ENCODE results near the gene SIAH1. TPM values are rescaled to one million over a fixed set of nuclear protein-coding genes. Genes with fewer than 3 reads are reported as not detected.
"Not testable (repeated sequence)": the region's sequence is repeated elsewhere in the genome, so short reads cannot be mapped to it uniquely, and the experiment has no call there.

The SIAH1 gene
- total RNA-seq, 6 experiments from 2014 or later, result 8.1 to 14.0 (median 11.5) TPM

GRCh38 chr16:48381201-48381600 is 4.0 kb downstream of the SIAH1 start:
- TF ChIP-seq POLR2A (IDR thresholded peaks at IDR 0.05) (no peak), CTCF (IDR thresholded peaks at IDR 0.05) (no peak)
- intact Hi-C loops (cut with DNase I), result no loop called here
- ATAC-seq, result no peak
- H3K27me3 ChIP-seq, result no peaks in the 10 kb centered on the region
- no peaks in the 10 kb centered on the region for H3K36me3 ChIP-seq
- WGBS (ENCODE audit: insufficient coverage, low coverage, low lambda C conversion rate, missing lambda C conversion rate), result 51% methylated on average over 5 of the region's 5 CpGs
- no peak overlapping the region for H3K4me3 ChIP-seq
- H3K9me3 ChIP-seq, result no peaks in the 10 kb centered on the region
- peak overlapping the region in 1 of 3 donors; percentile 100 for H3K27ac ChIP-seq
- DNase-seq, result no peak
- H3K4me1 ChIP-seq, result peaks cover 0 to 67% (median 22%) of the 10 kb centered on the region in 4 donors

- no peak for TF ChIP-seq POLR2A (IDR thresholded peaks at IDR 0.05)
- no peak for TF ChIP-seq CTCF (IDR thresholded peaks at IDR 0.05)
- H3K27ac ChIP-seq, result peak overlapping the region in 1 of 3 donors; percentile 19
- no peaks in the 10 kb centered on the region for H3K36me3 ChIP-seq
- no peaks in the 10 kb centered on the region for H3K9me3 ChIP-seq
- 50% methylated on average over 1 of the region's 1 CpG for WGBS (ENCODE audit: insufficient coverage, low coverage, low lambda C conversion rate, missing lambda C conversion rate)
- DNase-seq (no peak), ATAC-seq (peak; percentile 29 to 46 (median 40))
- peaks cover 0 to 82% (median 24%) of the 10 kb centered on the region in 4 donors for H3K4me1 ChIP-seq
- H3K4me3 ChIP-seq, result no peak overlapping the region
- intact Hi-C loops (cut with DNase I), result no loop called here
- H3K27me3 ChIP-seq, result no peaks in the 10 kb centered on the region
Observed at GRCh38 chr16:48378836-48379235, 6.4 kb downstream of the SIAH1 start.

- Histone ChIP-seq H3K4me1 (peaks cover 0 to 88% (median 27%) of the 10 kb centered on the region in 4 donors), H3K9me3 (no peaks in the 10 kb centered on the region), H3K27me3 (no peaks in the 10 kb centered on the region), H3K36me3 (no peaks in the 10 kb centered on the region), H3K4me3 (no peak overlapping the region), H3K27ac (peak overlapping the region in 1 of 3 donors; percentile 19)
- intact Hi-C loops (cut with DNase I), result no loop called here
- ATAC-seq (no peak), DNase-seq (no peak)
- TF ChIP-seq POLR2A (IDR thresholded peaks at IDR 0.05) (no peak), CTCF (IDR thresholded peaks at IDR 0.05) (no peak)
- 64% methylated on average over 5 of the region's 5 CpGs for WGBS (ENCODE audit: insufficient coverage, low coverage, low lambda C conversion rate, missing lambda C conversion rate)
Observed at GRCh38 chr16:48378276-48378675, 6.9 kb downstream of the SIAH1 start.

GRCh38 chr16:48377301-48377700 is 7.9 kb downstream of the SIAH1 start:
- ATAC-seq; H3K4me3 ChIP-seq; H3K36me3 ChIP-seq; DNase-seq; H3K27me3 ChIP-seq; H3K27ac ChIP-seq; H3K9me3 ChIP-seq; intact Hi-C loops (cut with DNase I): not testable (repeated sequence)
- WGBS (ENCODE audit: insufficient coverage, low coverage, low lambda C conversion rate, missing lambda C conversion rate), result 93% methylated on average over 7 of the region's 7 CpGs
- peaks cover 0 to 92% (median 26%) of the 10 kb centered on the region in 4 donors for H3K4me1 ChIP-seq

GRCh38 chr16:48374255-48374654 is 11.0 kb downstream of the SIAH1 start:
- Histone ChIP-seq H3K27ac (no peak overlapping the region), H3K4me3 (no peak overlapping the region), H3K9me3 (no peaks in the 10 kb centered on the region), H3K27me3 (no peaks in the 10 kb centered on the region), H3K4me1 (peaks cover 0 to 62% (median 15%) of the 10 kb centered on the region in 4 donors), H3K36me3 (no peaks in the 10 kb centered on the region)
- 16% methylated on average over 2 of the region's 2 CpGs for WGBS (ENCODE audit: insufficient coverage, low coverage, low lambda C conversion rate, missing lambda C conversion rate)
- DNase-seq (no peak), ATAC-seq (peak in 1 of 4 donors; percentile 20)
- TF ChIP-seq CTCF (IDR thresholded peaks at IDR 0.05) (no peak), POLR2A (IDR thresholded peaks at IDR 0.05) (no peak)
- intact Hi-C loops (cut with DNase I), result no loop called here

Measured in right lobe of liver (tissue), 6 donors.